ENCODE measurements around the gene IMP4.

The IMP4 gene

DNA sequence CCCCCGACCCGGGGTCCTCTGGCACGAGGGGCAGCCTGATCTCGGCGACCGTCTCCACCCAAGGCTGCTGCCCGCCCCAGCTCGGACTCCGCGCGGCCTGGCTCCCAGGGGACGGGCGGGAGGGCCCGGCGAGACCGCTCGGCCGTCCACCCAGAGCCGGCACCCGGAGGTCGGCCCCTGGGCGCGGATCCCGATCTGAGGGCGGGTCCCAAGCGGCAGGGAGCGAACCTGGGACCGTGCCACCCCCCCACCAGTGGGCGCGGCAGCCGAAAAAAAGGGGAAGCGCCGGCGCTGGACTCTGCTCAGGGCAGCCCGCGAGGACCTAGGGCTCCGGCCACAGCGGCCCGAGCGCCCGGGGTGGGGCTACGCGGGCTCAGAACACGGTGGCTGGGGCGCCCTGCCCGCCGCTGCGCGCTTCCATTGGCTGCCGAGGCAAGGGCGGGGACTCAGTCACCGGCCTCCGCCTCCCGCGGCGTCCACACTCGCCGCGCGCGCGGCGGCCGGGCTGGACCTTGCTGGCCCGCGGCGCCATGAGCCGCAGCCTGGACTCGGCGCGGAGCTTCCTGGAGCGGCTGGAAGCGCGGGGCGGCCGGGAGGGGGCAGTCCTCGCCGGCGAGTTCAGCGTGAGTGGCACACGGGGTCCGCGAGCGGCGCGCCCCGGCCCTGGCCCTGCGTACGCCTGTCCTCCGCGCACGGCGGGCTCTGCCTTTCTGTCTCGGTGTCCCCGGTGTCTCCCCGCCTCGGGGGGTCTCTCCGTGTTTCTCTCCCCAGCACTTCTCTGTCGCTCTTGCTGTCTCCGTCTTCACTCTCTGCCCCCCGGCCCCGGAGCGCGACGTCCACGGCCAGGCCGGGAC, 13.1 kb downstream of the IMP4 start, which contains the start of gene PTPN18:
PTPN18 (plus strand) TSS at position 479 of the 854 bp plus-strand sequence; CDS start at position 531, 52 bp downstream.
- peak; percentile 94 to 95 for ATAC-seq (replicated peaks)
- H3K27ac Mint-ChIP-seq, result peak within 1 kb of the TSS; percentile 71
- H3K36me3 Mint-ChIP-seq, result peaks cover 5 to 16% of the 10 kb centered on the region in 2 donors
- H3K4me1 Mint-ChIP-seq, result peaks cover 17 to 30% of the 10 kb centered on the region in 2 donors
- H3K4me3 Mint-ChIP-seq, result peak within 1 kb of the TSS; percentile 84 to 86
- peak; percentile 48 for DNase-seq
- no peaks in the 10 kb centered on the region for H3K27me3 Mint-ChIP-seq
- H3K9me3 Mint-ChIP-seq, result peaks cover 0 to 6% of the 10 kb centered on the region in 2 donors

GRCh38 chr2:130357864-130358263, 15.2 kb downstream of the IMP4 start:
- peaks cover 0 to 6% of the 10 kb centered on the region in 2 donors for H3K9me3 Mint-ChIP-seq
- no peaks in the 10 kb centered on the region for H3K27me3 Mint-ChIP-seq
- H3K27ac Mint-ChIP-seq, result no peak overlapping the region
- ATAC-seq (replicated peaks), result no peak
- no peak for DNase-seq
- peaks cover 4 to 9% of the 10 kb centered on the region in 2 donors for H3K36me3 Mint-ChIP-seq
- no peak overlapping the region for H3K4me3 Mint-ChIP-seq
- peaks cover 6 to 18% of the 10 kb centered on the region in 2 donors for H3K4me1 Mint-ChIP-seq

DNA sequence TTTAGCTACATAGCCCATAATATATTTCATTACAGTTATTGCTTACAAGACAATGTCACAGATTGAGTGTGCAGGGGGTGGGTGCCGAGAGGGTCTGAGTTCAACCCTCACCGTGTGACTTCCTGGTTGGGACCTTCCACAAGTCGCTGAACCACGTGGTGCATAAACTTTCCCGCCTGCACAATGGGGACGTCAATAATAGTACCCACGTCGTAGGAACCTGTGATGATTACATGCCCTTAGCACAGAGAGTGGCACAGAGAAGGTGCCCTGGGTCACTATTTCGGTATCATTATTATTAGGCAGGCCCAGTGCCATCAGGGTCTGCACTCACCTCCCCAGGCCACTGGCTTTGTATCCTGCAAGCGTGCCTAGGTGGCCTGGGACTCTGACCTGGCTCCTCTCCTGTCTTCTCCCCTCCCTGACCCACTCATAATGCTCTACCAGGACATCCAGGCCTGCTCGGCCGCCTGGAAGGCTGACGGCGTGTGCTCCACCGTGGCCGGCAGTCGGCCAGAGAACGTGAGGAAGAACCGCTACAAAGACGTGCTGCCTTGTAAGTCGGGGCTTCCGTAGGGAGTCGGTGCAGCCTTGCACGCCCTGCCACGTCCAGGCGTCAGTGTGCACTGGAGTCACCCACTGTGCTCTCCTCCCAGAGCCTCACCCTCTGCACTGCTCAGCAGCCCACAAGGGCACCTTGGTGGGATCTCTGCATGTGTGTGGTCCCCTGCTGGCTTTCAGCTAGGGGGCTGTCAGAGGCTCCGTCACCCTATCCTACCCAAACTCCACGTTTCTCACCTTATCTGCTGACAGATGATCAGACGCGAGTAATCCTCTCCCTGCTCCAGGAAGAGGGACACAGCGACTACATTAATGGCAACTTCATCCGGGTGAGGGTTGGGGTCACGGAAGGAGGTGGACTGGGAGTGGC, 16.0 kb downstream of the IMP4 start:
- ATAC-seq (replicated peaks) (no peak), DNase-seq (no peak)
- no peak overlapping the region for H3K27ac Mint-ChIP-seq
- H3K4me3 Mint-ChIP-seq, result no peak overlapping the region
- peaks cover 0 to 6% of the 10 kb centered on the region in 2 donors for H3K9me3 Mint-ChIP-seq
- H3K36me3 Mint-ChIP-seq, result peaks cover 0 to 4% of the 10 kb centered on the region in 2 donors
- peaks cover 4 to 5% of the 10 kb centered on the region in 2 donors for H3K27me3 Mint-ChIP-seq
- peaks cover 6 to 12% of the 10 kb centered on the region in 2 donors for H3K4me1 Mint-ChIP-seq

DNA sequence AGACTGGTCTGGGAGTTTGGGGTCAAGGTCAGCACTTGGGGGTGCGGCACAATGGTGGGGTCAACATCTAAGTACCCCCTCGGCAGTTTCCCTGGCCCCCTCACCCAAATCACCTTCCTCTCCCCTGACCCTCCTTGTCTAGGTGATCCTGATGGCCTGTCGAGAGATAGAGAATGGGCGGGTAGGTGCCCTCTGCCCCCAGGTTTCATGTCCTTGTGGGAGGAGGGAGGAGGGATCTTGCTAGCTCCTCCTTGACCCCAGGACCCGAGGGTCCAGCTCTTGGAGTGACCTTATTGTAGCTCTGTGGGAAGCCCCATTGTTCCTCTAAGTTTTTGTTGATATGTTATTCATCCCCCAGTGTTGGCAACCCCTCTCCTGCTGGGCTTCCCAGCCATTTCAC, 16.8 kb downstream of the IMP4 start:
- H3K36me3 Mint-ChIP-seq, result peaks cover 0 to 4% of the 10 kb centered on the region in 2 donors
- no peak overlapping the region for H3K4me3 Mint-ChIP-seq
- peaks cover 6 to 9% of the 10 kb centered on the region in 2 donors for H3K4me1 Mint-ChIP-seq
- peaks cover 9 to 12% of the 10 kb centered on the region in 2 donors for H3K27me3 Mint-ChIP-seq
- H3K27ac Mint-ChIP-seq, result no peak overlapping the region
- ATAC-seq (replicated peaks) (no peak), DNase-seq (no peak)
- peaks cover 0 to 6% of the 10 kb centered on the region in 2 donors for H3K9me3 Mint-ChIP-seq

DNA sequence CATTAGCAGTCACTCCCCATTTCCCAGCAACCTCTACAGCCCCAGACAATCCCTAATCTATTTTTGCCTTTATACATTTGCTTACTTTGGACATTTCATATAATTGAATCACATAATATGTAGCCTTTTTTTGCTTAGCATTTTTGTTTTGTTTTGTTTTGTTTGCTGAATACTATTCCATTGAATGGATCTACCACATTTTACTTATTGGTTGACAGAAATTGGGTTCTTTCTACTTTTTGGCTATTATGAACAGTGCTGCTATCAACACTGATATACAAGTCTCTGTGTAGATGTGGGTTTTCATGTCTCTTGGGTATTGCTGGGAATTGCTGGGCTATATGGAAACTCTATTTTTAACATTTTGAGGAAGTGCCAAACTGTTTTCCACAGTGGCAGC, 20.8 kb downstream of the IMP4 start:
- DNase-seq (no peak), ATAC-seq (replicated peaks) (no peak)
- peaks cover 0 to 6% of the 10 kb centered on the region in 2 donors for H3K9me3 Mint-ChIP-seq
- H3K27ac Mint-ChIP-seq, result no peak overlapping the region
- H3K36me3 Mint-ChIP-seq, result peaks cover 0 to 4% of the 10 kb centered on the region in 2 donors
- H3K4me1 Mint-ChIP-seq, result peaks cover 0 to 2% of the 10 kb centered on the region in 2 donors
- H3K27me3 Mint-ChIP-seq, result peaks cover 16 to 24% of the 10 kb centered on the region in 2 donors
- no peak overlapping the region for H3K4me3 Mint-ChIP-seq

DNA sequence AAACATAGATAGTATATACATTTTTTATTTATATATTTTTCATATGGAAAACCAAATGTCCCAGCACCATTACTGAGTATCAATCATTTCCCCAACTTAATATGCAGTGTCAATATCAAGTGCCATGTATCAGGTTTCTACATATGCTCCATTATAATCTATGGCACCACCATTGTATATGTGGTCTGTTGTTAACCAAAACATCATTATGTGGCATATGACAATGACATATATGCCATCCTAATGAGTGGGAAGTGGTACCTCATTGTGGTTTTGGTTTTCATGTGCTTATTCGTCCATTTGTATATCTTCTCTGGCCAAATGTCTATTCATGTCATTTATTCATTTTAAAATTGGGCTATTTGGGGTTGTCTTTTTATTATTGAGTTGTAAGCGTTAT, 22.4 kb downstream of the IMP4 start:
- Mint-ChIP-seq H3K27ac (no peak overlapping the region), H3K9me3 (peaks cover 0 to 5% of the 10 kb centered on the region in 2 donors), H3K4me3 (no peak overlapping the region), H3K36me3 (peaks cover 3 to 7% of the 10 kb centered on the region in 2 donors), H3K27me3 (peaks cover 16 to 25% of the 10 kb centered on the region in 2 donors), H3K4me1 (peaks cover 5 to 7% of the 10 kb centered on the region in 2 donors)
- peak in 1 of 2 donors; percentile 61 for ATAC-seq (replicated peaks)
- DNase-seq, result no peak

DNA sequence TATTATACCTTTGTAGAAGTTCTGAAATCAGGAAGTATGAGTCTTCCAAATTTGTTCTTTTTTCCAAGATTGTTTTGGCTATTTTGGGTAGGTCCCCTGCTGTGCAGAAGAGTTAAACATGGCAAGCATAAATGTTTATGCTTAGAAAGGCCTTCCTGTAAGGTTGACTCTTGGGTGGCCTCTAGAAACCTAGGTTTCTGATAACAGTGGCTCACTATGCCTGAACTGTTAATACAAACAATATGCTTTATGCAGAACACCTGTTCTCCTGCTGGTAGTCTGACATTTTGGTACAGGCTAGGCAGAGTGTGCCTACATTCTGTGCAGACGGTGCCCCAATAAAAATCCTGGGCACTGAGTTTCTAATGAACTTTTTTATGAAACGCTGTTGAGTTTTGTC, 23.3 kb downstream of the IMP4 start:
- Mint-ChIP-seq H3K4me1 (peaks cover 14 to 16% of the 10 kb centered on the region in 2 donors), H3K36me3 (peaks cover 5 to 12% of the 10 kb centered on the region in 2 donors), H3K9me3 (no peaks in the 10 kb centered on the region), H3K4me3 (no peak overlapping the region), H3K27ac (no peak overlapping the region), H3K27me3 (peaks cover 16 to 25% of the 10 kb centered on the region in 2 donors)
- DNase-seq (no peak), ATAC-seq (replicated peaks) (no peak)

- Mint-ChIP-seq H3K27me3 (peaks cover 16 to 25% of the 10 kb centered on the region in 2 donors), H3K4me3 (no peak overlapping the region), H3K9me3 (no peaks in the 10 kb centered on the region), H3K27ac (no peak overlapping the region), H3K4me1 (peaks cover 20 to 24% of the 10 kb centered on the region in 2 donors), H3K36me3 (peaks cover 9 to 17% of the 10 kb centered on the region in 2 donors)
- ATAC-seq (replicated peaks), result no peak
- no peak for DNase-seq
These were observed 24.0 kb downstream of the IMP4 start for GRCh38 chr2:130366720-130367119.

GRCh38 chr2:130368786-130369185, 26.1 kb downstream of the IMP4 start:
- H3K36me3 Mint-ChIP-seq, result peaks cover 19 to 24% of the 10 kb centered on the region in 2 donors
- peaks cover 29 to 38% of the 10 kb centered on the region in 2 donors for H3K4me1 Mint-ChIP-seq
- H3K27ac Mint-ChIP-seq, result no peak overlapping the region
- DNase-seq (no peak), ATAC-seq (replicated peaks) (no peak)
- no peaks in the 10 kb centered on the region for H3K9me3 Mint-ChIP-seq
- no peak overlapping the region for H3K4me3 Mint-ChIP-seq
- peaks cover 12 to 19% of the 10 kb centered on the region in 2 donors for H3K27me3 Mint-ChIP-seq

- H3K27me3 Mint-ChIP-seq, result peaks cover 7 to 13% of the 10 kb centered on the region in 2 donors
- H3K36me3 Mint-ChIP-seq, result peaks cover 24 to 30% of the 10 kb centered on the region in 2 donors
- ATAC-seq (replicated peaks) (no peak), DNase-seq (no peak)
- no peak overlapping the region for H3K4me3 Mint-ChIP-seq
- peaks cover 32 to 44% of the 10 kb centered on the region in 2 donors for H3K4me1 Mint-ChIP-seq
- H3K27ac Mint-ChIP-seq, result no peak overlapping the region
- H3K9me3 Mint-ChIP-seq, result no peaks in the 10 kb centered on the region
These were observed 26.7 kb downstream of the IMP4 start for GRCh38 chr2:130369311-130369964.

DNA sequence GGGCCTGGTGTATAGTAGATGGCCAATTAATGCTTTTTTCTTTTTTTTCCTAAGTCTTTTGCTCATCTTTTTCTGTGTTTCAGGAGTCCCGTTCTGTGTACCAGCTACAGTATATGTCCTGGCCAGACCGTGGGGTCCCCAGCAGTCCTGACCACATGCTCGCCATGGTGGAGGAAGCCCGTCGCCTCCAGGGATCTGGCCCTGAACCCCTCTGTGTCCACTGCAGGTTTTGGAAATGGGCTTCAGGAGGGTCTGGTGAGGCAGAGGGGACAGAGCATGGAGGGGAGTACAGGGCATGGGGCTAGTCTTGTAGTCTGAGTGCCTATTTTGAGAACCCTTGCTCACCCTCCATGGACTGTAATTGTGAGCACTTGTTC, 27.3 kb downstream of the IMP4 start:
- DNase-seq (no peak), ATAC-seq (replicated peaks) (no peak)
- Mint-ChIP-seq H3K4me3 (no peak overlapping the region), H3K4me1 (peaks cover 36 to 50% of the 10 kb centered on the region in 2 donors), H3K36me3 (peaks cover 28 to 35% of the 10 kb centered on the region in 2 donors), H3K27me3 (peaks cover 7 to 13% of the 10 kb centered on the region in 2 donors), H3K9me3 (no peaks in the 10 kb centered on the region), H3K27ac (peak overlapping the region; percentile 98)

DNA sequence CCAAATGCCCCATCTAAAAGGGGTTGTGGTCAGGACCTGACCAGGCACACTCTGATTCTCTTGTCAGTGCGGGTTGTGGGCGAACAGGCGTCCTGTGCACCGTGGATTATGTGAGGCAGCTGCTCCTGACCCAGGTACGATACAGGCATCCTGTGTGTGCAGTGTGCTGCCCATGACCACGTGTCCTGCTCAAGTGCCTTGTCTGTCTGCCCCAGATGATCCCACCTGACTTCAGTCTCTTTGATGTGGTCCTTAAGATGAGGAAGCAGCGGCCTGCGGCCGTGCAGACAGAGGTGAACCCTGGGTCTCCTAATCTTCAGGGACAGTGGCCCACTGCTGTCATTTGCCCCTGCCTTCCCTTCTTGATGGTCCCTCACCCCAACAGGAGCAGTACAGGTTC, 27.8 kb downstream of the IMP4 start:
- no peaks in the 10 kb centered on the region for H3K9me3 Mint-ChIP-seq
- peaks cover 30 to 40% of the 10 kb centered on the region in 2 donors for H3K36me3 Mint-ChIP-seq
- peak overlapping the region; percentile 98 for H3K27ac Mint-ChIP-seq
- H3K4me3 Mint-ChIP-seq, result peak overlapping the region; percentile 89 to 95
- ATAC-seq (replicated peaks) (peak in 1 of 2 donors; percentile 24), DNase-seq (no peak)
- peaks cover 7 to 13% of the 10 kb centered on the region in 2 donors for H3K27me3 Mint-ChIP-seq
- peaks cover 38 to 54% of the 10 kb centered on the region in 2 donors for H3K4me1 Mint-ChIP-seq

GRCh38 chr2:130371723-130372054, 29.0 kb downstream of the IMP4 start:
- H3K4me1 Mint-ChIP-seq, result peaks cover 49 to 66% of the 10 kb centered on the region in 2 donors
- H3K36me3 Mint-ChIP-seq, result peaks cover 39 to 52% of the 10 kb centered on the region in 2 donors
- no peak for DNase-seq

More at GRCh38 chr2:130371723-130372054, 29.0 kb downstream of the IMP4 start:
- Mint-ChIP-seq H3K27ac (peak overlapping the region; percentile 98), H3K9me3 (peaks cover 1 to 5% of the 10 kb centered on the region in 2 donors), H3K27me3 (peaks cover 7 to 13% of the 10 kb centered on the region in 2 donors), H3K4me3 (peak overlapping the region; percentile 89 to 95)
- ATAC-seq (replicated peaks), result peak; percentile 41 to 45

Measured in stimulated activated naive B cell treated with anti-CD40 and anti-IgM and Interleukin-4, amounts not matched to agents 10 μg/mL and 1 μg/mL and 100 μg/mL, for 72 hours (primary cell).